K562 (cell line): ENCODE measurements around the gene WDR27. TPM values are rescaled to one million over a fixed set of nuclear protein-coding genes. Genes with fewer than 3 reads are reported as not detected.

ENCODE experiments used
- BMI1 ChIP-seq: fragments of 150-350 bp; IDR thresholded peaks from 2 replicates; pipeline ENCODE4 v1.6.1; 2014; ENCODE audit warnings: low read length
- BRD9 ChIP-seq: fragments of 450-650 bp; IDR thresholded peaks from 2 replicates; pipeline ENCODE4 v1.6.1; 2018; ENCODE audit warnings: low read depth; ENCODE audit not compliant: partially characterized antibody
- ETS2 ChIP-seq: IDR thresholded peaks from 2 replicates; pipeline ENCODE4 v1.6.1; 2016; ENCODE audit warnings: borderline replicate concordance, missing genetic modification characterization, mild to moderate bottlenecking, moderate library complexity, missing compliant biosample characterization; ENCODE audit not compliant: poor library complexity, severe bottlenecking
- ETV1 ChIP-seq: fragments of 450-650 bp; conservative IDR thresholded peaks from 2 replicates; pipeline ENCODE4 v1.6.1; 2016; ENCODE audit warnings: missing genetic modification characterization, control low read depth, low read depth, missing compliant biosample characterization
- MECOM ChIP-seq: fragments of 250-450 bp; sonication (Bioruptor Pico); IDR thresholded peaks from 2 replicates; pipeline ENCODE4 v1.8.0; 2022; ENCODE audit warnings: inconsistent platforms
- MYBL2 ChIP-seq, 2 experiments: fragments of 450-650 bp in 1 of 2; sonication (generic) in 1 of 2; formaldehyde crosslinking in 1 of 2; IDR thresholded peaks; 2 replicates each; pipeline versions ENCODE4 v1.6.1 to v1.8.1; 2017 to 2022; ENCODE audit warnings: borderline replicate concordance in 1 of 2, inconsistent platforms in 1 of 2, low read depth in 1 of 2, mild to moderate bottlenecking in 1 of 2, missing genetic modification reagents in 1 of 2, moderate library complexity in 1 of 2
- NFE2 ChIP-seq: IDR thresholded peaks from 2 replicates; pipeline ENCODE4 v1.6.1; 2014; ENCODE audit warnings: antibody characterized with exemption, low read depth
- PURB ChIP-seq: sonication (generic); formaldehyde crosslinking; IDR thresholded peaks from 2 replicates; pipeline ENCODE4 v1.9.0; 2021; ENCODE audit warnings: low read depth, mild to moderate bottlenecking, missing genetic modification reagents
- RBM22 ChIP-seq: fragments of 200-400 bp; formaldehyde crosslinking; IDR thresholded peaks from 2 replicates; pipeline ENCODE4 v1.6.1; 2018; ENCODE audit warnings: low read length, low read depth; ENCODE audit not compliant: poor library complexity, severe bottlenecking
- RHOXF2B ChIP-seq: fragments of 250-450 bp; sonication (Bioruptor Pico); conservative IDR thresholded peaks from 2 replicates; pipeline ENCODE4 v1.5.1; 2021
- SETDB1 ChIP-seq: IDR thresholded peaks from one replicate; pipeline ENCODE4 v1.6.1; 2012; ENCODE audit warnings: low read length, control low read depth, inconsistent platforms
- ZBTB8A ChIP-seq: fragments of 450-650 bp; IDR thresholded peaks from 2 replicates; pipeline ENCODE4 v1.6.1; 2018; ENCODE audit warnings: mild to moderate bottlenecking, moderate library complexity; ENCODE audit not compliant: partially characterized antibody
- ZNF347 ChIP-seq: fragments of 450-650 bp; formaldehyde crosslinking; IDR thresholded peaks from 2 replicates; pipeline ENCODE4 v1.4.0; 2020; ENCODE audit warnings: low read depth, mild to moderate bottlenecking, moderate library complexity
- ZNF644 ChIP-seq: fragments of 200-800 bp; sonication (Bioruptor generic); IDR thresholded peaks from 2 replicates; pipeline ENCODE4 v1.6.1; 2016; ENCODE audit warnings: low read depth, missing genetic modification characterization, missing compliant biosample characterization
- ZNF79 ChIP-seq: fragments of 250-450 bp; sonication (Bioruptor Pico); IDR thresholded peaks from 2 replicates; pipeline ENCODE4 v1.4.0; 2020; ENCODE audit warnings: low read depth, mild to moderate bottlenecking, moderate library complexity
- polyA plus RNA-seq, 8 experiments: library from polyadenylated mRNA; depleted of rRNA in 4 of 8; stranded (reverse) in 5 of 8; unstranded in 3 of 8; fragments of >200 nt; fragmentation: Nextera tagmentation in 2 of 8; fragmentation: Illumina TruSeq in 1 of 8; extraction: Ambion mirVana in 2 of 8; extraction: Trizol in 1 of 8; gene quantifications; 2 replicates each; pipeline versions ENCODE4 v1.2.1 to v1.2.3, GENCODE V29; 2011 to 2014; ENCODE audit warnings: inconsistent platforms in 1 of 8, missing spikeins in 1 of 8
- total RNA-seq, 7 experiments: library from RNA; depleted of rRNA in 6 of 7; stranded (reverse); fragments of >200 nt in 6 of 7; fragmentation: Illumina TruSeq in 2 of 7; extraction: Trizol in 2 of 7; gene quantifications; 2 replicates each; pipeline versions ENCODE4 v1.2.1 to v1.2.3, GENCODE V29; 2011 to 2021; ENCODE audit warnings: low replicate concordance in 1 of 7
- TF ChIP-seq, protein P1 (sequence below), 2 experiments: fragments of 450-650 bp in 1 of 2; sonication (generic) in 1 of 2; formaldehyde crosslinking; conservative IDR thresholded peaks; 2 replicates each; pipeline versions ENCODE4 v1.4.0 to v1.8.1; 2020 to 2022; ENCODE audit warnings: mild to moderate bottlenecking in 1 of 2, missing genetic modification reagents in 1 of 2
- TF ChIP-seq, protein P2 (sequence below): fragments of 250-450 bp; sonication (Bioruptor Pico); IDR thresholded peaks from 2 replicates; pipeline ENCODE4 v1.8.0; 2022; ENCODE audit warnings: moderate library complexity, mild to moderate bottlenecking, inconsistent platforms
- TF ChIP-seq, protein P3 (sequence below): sonication (generic); formaldehyde crosslinking; IDR thresholded peaks from 2 replicates; pipeline ENCODE4 v1.8.0; 2023; ENCODE audit warnings: missing genetic modification reagents, mild to moderate bottlenecking, borderline replicate concordance
- TF ChIP-seq, protein P4 (sequence below): sonication (generic); formaldehyde crosslinking; IDR thresholded peaks from 2 replicates; pipeline ENCODE4 v1.8.1; 2023; ENCODE audit warnings: mild to moderate bottlenecking, missing genetic modification reagents, moderate library complexity

The WDR27 gene
- total and polyA plus RNA-seq, 9 of the 15 experiments (the other 6 are each of a cell fraction or from before 2014, with no cell fraction given): 4.3 to 77.2 (median 22.7) TPM

DNA sequence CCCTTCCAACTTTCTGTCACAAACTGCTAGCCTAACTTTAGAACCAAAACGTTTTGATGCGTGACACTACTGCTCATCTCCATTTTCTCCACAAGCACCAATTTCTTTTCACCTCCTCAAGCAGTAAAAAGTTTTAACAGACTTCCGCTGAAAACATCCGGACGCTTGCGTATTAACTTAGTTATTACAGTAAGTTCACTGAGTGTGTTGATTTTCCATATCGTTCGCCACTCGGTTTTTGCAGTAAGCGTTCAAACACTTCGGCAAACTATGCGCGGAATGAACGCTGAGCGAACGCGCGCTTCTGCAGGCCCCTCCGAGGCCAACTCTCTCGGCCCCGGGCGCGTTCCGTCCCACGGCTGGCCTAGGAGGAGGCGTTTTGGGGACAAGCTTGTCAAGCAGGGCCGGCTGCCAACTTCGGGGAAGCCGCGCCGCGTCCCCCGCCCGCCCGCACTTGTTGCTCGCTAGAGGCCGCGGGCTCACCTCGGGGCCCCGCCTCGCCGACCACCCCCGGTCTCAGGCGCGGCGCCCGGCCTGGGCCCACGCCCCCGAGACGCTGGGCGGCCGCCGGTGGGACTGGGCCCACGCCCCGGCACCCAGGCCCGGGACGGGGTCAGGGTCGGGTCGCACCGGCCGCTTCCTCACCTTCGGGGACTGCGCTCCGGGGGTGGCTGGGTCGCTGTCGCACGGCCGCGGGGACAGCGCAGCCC is 21.5 kb upstream of the WDR27 start (continued):
- TF ChIP-seq ETS2 (no peak), ZNF347 (CRISPR knock-in tag) (no peak), ZNF79 (CRISPR knock-in tag) (no peak), NFE2 (no peak), RHOXF2B (no peak), SETDB1 (no peak), MYBL2 (IDR thresholded peaks at IDR 0.05; ENCODE audit: low read depth) (no peak), MYBL2 (CRISPR knock-in tag; IDR thresholded peaks at IDR 0.05; ENCODE audit: borderline replicate concordance) (no peak), BMI1 (no peak), ZNF644 (no peak), MECOM (CRISPR knock-in tag) (no peak), PURB (CRISPR knock-in tag) (no peak), BRD9 (no peak), RBM22 (peak; percentile 12), ZBTB8A (no peak), ETV1 (tag) (peak; percentile 52)
- TF ChIP-seq, protein P1, sequence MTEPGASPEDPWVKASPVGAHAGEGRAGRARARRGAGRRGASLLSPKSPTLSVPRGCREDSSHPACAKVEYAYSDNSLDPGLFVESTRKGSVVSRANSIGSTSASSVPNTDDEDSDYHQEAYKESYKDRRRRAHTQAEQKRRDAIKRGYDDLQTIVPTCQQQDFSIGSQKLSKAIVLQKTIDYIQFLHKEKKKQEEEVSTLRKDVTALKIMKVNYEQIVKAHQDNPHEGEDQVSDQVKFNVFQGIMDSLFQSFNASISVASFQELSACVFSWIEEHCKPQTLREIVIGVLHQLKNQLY (CRISPR knock-in tag; conservative IDR thresholded peaks at IDR 0.05): no peak
- TF ChIP-seq, protein P2, sequence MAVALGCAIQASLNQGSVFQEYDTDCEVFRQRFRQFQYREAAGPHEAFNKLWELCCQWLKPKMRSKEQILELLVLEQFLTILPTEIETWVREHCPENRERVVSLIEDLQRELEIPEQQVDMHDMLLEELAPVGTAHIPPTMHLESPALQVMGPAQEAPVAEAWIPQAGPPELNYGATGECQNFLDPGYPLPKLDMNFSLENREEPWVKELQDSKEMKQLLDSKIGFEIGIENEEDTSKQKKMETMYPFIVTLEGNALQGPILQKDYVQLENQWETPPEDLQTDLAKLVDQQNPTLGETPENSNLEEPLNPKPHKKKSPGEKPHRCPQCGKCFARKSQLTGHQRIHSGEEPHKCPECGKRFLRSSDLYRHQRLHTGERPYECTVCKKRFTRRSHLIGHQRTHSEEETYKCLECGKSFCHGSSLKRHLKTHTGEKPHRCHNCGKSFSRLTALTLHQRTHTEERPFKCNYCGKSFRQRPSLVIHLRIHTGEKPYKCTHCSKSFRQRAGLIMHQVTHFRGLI (CRISPR knock-in tag): no peak
- TF ChIP-seq, protein P3, sequence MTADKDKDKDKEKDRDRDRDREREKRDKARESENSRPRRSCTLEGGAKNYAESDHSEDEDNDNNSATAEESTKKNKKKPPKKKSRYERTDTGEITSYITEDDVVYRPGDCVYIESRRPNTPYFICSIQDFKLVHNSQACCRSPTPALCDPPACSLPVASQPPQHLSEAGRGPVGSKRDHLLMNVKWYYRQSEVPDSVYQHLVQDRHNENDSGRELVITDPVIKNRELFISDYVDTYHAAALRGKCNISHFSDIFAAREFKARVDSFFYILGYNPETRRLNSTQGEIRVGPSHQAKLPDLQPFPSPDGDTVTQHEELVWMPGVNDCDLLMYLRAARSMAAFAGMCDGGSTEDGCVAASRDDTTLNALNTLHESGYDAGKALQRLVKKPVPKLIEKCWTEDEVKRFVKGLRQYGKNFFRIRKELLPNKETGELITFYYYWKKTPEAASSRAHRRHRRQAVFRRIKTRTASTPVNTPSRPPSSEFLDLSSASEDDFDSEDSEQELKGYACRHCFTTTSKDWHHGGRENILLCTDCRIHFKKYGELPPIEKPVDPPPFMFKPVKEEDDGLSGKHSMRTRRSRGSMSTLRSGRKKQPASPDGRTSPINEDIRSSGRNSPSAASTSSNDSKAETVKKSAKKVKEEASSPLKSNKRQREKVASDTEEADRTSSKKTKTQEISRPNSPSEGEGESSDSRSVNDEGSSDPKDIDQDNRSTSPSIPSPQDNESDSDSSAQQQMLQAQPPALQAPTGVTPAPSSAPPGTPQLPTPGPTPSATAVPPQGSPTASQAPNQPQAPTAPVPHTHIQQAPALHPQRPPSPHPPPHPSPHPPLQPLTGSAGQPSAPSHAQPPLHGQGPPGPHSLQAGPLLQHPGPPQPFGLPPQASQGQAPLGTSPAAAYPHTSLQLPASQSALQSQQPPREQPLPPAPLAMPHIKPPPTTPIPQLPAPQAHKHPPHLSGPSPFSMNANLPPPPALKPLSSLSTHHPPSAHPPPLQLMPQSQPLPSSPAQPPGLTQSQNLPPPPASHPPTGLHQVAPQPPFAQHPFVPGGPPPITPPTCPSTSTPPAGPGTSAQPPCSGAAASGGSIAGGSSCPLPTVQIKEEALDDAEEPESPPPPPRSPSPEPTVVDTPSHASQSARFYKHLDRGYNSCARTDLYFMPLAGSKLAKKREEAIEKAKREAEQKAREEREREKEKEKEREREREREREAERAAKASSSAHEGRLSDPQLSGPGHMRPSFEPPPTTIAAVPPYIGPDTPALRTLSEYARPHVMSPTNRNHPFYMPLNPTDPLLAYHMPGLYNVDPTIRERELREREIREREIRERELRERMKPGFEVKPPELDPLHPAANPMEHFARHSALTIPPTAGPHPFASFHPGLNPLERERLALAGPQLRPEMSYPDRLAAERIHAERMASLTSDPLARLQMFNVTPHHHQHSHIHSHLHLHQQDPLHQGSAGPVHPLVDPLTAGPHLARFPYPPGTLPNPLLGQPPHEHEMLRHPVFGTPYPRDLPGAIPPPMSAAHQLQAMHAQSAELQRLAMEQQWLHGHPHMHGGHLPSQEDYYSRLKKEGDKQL: no peak
- TF ChIP-seq, protein P4, sequence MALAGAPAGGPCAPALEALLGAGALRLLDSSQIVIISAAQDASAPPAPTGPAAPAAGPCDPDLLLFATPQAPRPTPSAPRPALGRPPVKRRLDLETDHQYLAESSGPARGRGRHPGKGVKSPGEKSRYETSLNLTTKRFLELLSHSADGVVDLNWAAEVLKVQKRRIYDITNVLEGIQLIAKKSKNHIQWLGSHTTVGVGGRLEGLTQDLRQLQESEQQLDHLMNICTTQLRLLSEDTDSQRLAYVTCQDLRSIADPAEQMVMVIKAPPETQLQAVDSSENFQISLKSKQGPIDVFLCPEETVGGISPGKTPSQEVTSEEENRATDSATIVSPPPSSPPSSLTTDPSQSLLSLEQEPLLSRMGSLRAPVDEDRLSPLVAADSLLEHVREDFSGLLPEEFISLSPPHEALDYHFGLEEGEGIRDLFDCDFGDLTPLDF (CRISPR knock-in tag): no peak
